Endometrial microvascular endothelial cells (primary cell): ENCODE results near the gene COL6A3. TPM values are rescaled to one million over a fixed set of nuclear protein-coding genes. Genes with fewer than 3 reads are reported as not detected.

Experiments used
- in situ Hi-C: cut with HindIII; loops from 2 replicates; pipeline ENCODE4 v1.10.0; 2017; ENCODE audit warnings: low sequenced_read_pairs, low pct_unique_long_range_greater_than_20kb; ENCODE audit errors: inconsistent ontology term
- total RNA-seq: library from RNA; depleted of rRNA; stranded (reverse); fragments of >200 nt; gene quantifications from one replicate; pipeline ENCODE4 v1.2.3, GENCODE V29; 2015; ENCODE audit errors: inconsistent ontology term

Gene COL6A3
- total RNA-seq, 1 donor from 2014 or later: 36.1 TPM

GRCh38 chr2:237287872-237288271 is 126.1 kb downstream of the COL6A3 start:
- in situ Hi-C loops: no loop called here

GRCh38 chr2:237283131-237283928 is 130.6 kb downstream of the COL6A3 start:
- in situ Hi-C loops: no loop called here

GRCh38 chr2:237282568-237283128 is 131.3 kb downstream of the COL6A3 start:
- in situ Hi-C loops: no loop called here

GRCh38 chr2:237281836-237282306 is 132.1 kb downstream of the COL6A3 start:
- in situ Hi-C loops: no loop called here

GRCh38 chr2:237280939-237281338 is 133.0 kb downstream of the COL6A3 start:
- in situ Hi-C loops: no loop called here

GRCh38 chr2:237280229-237280628 is 133.7 kb downstream of the COL6A3 start:
- in situ Hi-C loops: no loop called here

- in situ Hi-C loops: no loop called here
Observed at GRCh38 chr2:237279012-237279768, 134.8 kb downstream of the COL6A3 start.

- in situ Hi-C loops: no loop called here
Observed at GRCh38 chr2:237278568-237278967, 135.4 kb downstream of the COL6A3 start.

GRCh38 chr2:237276716-237277490 is 137.1 kb downstream of the COL6A3 start:
- in situ Hi-C loops: no loop called here

Other genes starting within 250 kb of the COL6A3 start
- 1.5 TPM for gene MLPH, start 73.1 kb upstream of the COL6A3 start, total RNA-seq
- not detected for gene PRLH, start 152.4 kb upstream of the COL6A3 start, total RNA-seq
- not detected for gene RAB17, start 176.6 kb upstream of the COL6A3 start, total RNA-seq
- gene LRRFIP1, start 213.4 kb upstream of the COL6A3 start, total RNA-seq: 119 TPM